ENCODE data around the gene ISLR2.
"Not testable (repeated sequence)": the region's sequence is repeated elsewhere in the genome, so short reads cannot be mapped to it uniquely, and the experiment has no call there.

ISLR2 gene

GRCh38 chr15:74130155-74130848, at the start of gene ISLR2:
TSS of gene ISLR2 (plus strand) at chr15:74130586. CDS start at chr15:74132755, 2,169 bp downstream.
- DNase-seq (ENCODE audit: low read depth, low spot score), result no peak
- no peak within 1 kb of the TSS for H3K27ac ChIP-seq

GRCh38 chr15:74082450-74082849, 47.9 kb upstream of the ISLR2 start, which contains the start of gene GOLGA6A:
TSS of gene GOLGA6A (minus strand) at chr15:74082550. CDS start at chr15:74082509, 41 bp downstream.
- DNase-seq (ENCODE audit: low read depth, low spot score); H3K27ac ChIP-seq: not testable (repeated sequence)

GRCh38 chr15:74094567-74094966, 35.8 kb upstream of the ISLR2 start:
- H3K27ac ChIP-seq; DNase-seq (ENCODE audit: low read depth, low spot score): not testable (repeated sequence)

GRCh38 chr15:74095610-74096009, 34.8 kb upstream of the ISLR2 start:
- not testable (repeated sequence) for H3K27ac ChIP-seq; DNase-seq (ENCODE audit: low read depth, low spot score)

GRCh38 chr15:74096753-74097474, 33.5 kb upstream of the ISLR2 start:
- not testable (repeated sequence) for H3K27ac ChIP-seq; DNase-seq (ENCODE audit: low read depth, low spot score)

- H3K27ac ChIP-seq, result not testable (repeated sequence)
Measured at GRCh38 chr15:74099963-74100733, 30.2 kb upstream of the ISLR2 start.

GRCh38 chr15:74108111-74108510, 22.3 kb upstream of the ISLR2 start:
- H3K27ac ChIP-seq, result no peak overlapping the region
- no peak for DNase-seq (ENCODE audit: low read depth, low spot score)

More at GRCh38 chr15:74099963-74100733, 30.2 kb upstream of the ISLR2 start:
- DNase-seq (ENCODE audit: low read depth, low spot score), result peak; percentile 20

GRCh38 chr15:74108611-74109010, 21.8 kb upstream of the ISLR2 start:
- not testable (repeated sequence) for DNase-seq (ENCODE audit: low read depth, low spot score); H3K27ac ChIP-seq

- no peak for DNase-seq (ENCODE audit: low read depth, low spot score)
- no peak overlapping the region for H3K27ac ChIP-seq
Measured at GRCh38 chr15:74109713-74110112, 20.7 kb upstream of the ISLR2 start.

GRCh38 chr15:74120426-74120825, 10.0 kb upstream of the ISLR2 start:
- no peak overlapping the region for H3K27ac ChIP-seq
- DNase-seq (ENCODE audit: low read depth, low spot score), result no peak

- no peak for DNase-seq (ENCODE audit: low read depth, low spot score)
- no peak overlapping the region for H3K27ac ChIP-seq
Measured at GRCh38 chr15:74121039-74121438, 9.3 kb upstream of the ISLR2 start.

GRCh38 chr15:74121858-74122257, 8.5 kb upstream of the ISLR2 start:
- H3K27ac ChIP-seq, result no peak overlapping the region
- no peak for DNase-seq (ENCODE audit: low read depth, low spot score)

GRCh38 chr15:74122403-74123130, 7.8 kb upstream of the ISLR2 start:
- DNase-seq (ENCODE audit: low read depth, low spot score), result no peak
- no peak overlapping the region for H3K27ac ChIP-seq

- H3K27ac ChIP-seq, result no peak overlapping the region
- no peak for DNase-seq (ENCODE audit: low read depth, low spot score)
Measured at GRCh38 chr15:74123131-74123429, 7.3 kb upstream of the ISLR2 start.

- no peak overlapping the region for H3K27ac ChIP-seq
- DNase-seq (ENCODE audit: low read depth, low spot score), result no peak
Measured at GRCh38 chr15:74123658-74124057, 6.7 kb upstream of the ISLR2 start.

GRCh38 chr15:74124196-74124595, 6.2 kb upstream of the ISLR2 start:
- H3K27ac ChIP-seq, result no peak overlapping the region
- no peak for DNase-seq (ENCODE audit: low read depth, low spot score)

GRCh38 chr15:74124759-74125158, 5.6 kb upstream of the ISLR2 start:
- DNase-seq (ENCODE audit: low read depth, low spot score), result no peak
- H3K27ac ChIP-seq, result no peak overlapping the region

- DNase-seq (ENCODE audit: low read depth, low spot score), result no peak
- no peak overlapping the region for H3K27ac ChIP-seq
Measured at GRCh38 chr15:74127255-74127953, 3.0 kb upstream of the ISLR2 start.

- no peak for DNase-seq (ENCODE audit: low read depth, low spot score)
- no peak overlapping the region for H3K27ac ChIP-seq
Measured at GRCh38 chr15:74127954-74128784, 2.2 kb upstream of the ISLR2 start.

Data from epithelial cell of prostate (primary cell).